ENCODE results near the gene B9D2.

- no peak for TF ChIP-seq CTCF (IDR thresholded peaks at IDR 0.05)
- no peak for TF ChIP-seq POLR2A (IDR thresholded peaks at IDR 0.05)
- TF ChIP-seq POLR2AphosphoS5 (IDR thresholded peaks at IDR 0.05), result peak in 2 of 4 donors; percentile 60 to 65
These were observed 12.4 kb downstream of the B9D2 start for GRCh38 chr19:41351339-41352245.
